ENCODE results near the gene DAD1.

The DAD1 gene

DNA sequence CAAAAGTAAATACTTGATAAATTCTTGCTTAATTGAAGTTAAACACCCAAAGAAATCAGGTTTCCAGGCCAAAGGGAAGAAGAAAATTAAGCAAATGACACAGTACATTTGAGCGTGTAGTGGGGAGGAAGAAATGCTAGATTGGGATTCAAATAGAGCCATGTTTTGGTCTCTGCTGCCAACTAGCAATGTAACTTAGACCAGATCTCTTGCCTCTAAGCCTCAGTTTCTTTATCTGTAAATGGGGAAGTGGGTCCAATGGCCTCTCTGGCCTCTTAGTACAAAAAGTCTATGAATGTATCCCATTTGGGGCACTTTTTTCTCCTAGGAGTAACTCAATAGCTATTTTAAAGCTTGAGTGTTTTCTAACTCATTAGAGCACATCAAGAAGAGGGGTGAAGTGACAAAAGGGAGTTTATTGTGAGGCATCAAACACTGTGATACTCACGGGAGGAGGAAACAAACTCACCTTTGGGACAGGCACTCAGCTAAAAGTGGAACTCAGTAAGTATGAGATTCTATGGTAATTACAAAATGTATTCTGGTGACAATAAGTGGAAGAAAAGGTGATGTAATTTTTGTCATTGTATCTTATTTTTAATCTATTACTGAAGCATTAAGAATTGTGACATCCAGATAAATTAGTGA is 55.8 kb downstream of the DAD1 start:
- in situ Hi-C loops (cut with HindIII; ENCODE audit: low pct_unique_long_range_greater_than_20kb, low sequenced_read_pairs): no loop called here
- DNase-seq (ENCODE audit: low read depth in 1 of 2, low spot score in 1 of 2): no peak
- no peak for TF ChIP-seq JUND (IDR thresholded peaks at IDR 0.05; ENCODE audit: low read depth)

DNA sequence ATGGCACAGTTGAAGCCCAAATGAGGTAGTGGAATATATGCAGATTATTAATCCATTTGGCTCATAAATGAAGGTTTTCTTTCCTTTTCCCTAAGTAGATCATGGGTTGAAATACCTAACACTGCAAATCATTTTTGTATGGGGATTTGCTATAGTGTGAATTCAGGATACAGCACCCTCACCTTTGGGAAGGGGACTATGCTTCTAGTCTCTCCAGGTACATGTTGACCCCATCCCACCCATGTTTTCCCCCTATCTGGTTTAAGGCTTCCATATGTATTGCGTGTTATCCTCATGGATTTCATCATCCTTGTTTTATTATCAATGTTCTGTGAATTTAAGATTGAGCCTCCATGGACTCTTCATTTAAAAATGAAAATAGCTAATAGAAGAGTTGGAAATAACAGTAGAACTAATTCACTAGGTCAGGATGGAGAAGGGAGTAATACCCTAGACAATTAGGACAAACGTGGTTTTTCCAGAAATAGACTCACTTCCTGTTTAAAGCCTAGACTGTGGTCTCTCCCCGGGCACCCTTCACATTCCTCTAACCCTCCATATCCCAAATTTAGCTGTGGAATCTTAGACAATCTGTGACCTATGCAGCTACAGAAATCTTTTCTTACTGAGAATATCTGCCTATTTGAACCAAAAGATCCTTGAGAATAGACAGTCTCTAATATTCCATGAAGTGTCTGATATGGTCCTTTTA is 56.5 kb downstream of the DAD1 start:
- no peak for DNase-seq (ENCODE audit: low read depth in 1 of 2, low spot score in 1 of 2)
- TF ChIP-seq JUND (IDR thresholded peaks at IDR 0.05; ENCODE audit: low read depth): no peak
- in situ Hi-C loops (cut with HindIII; ENCODE audit: low pct_unique_long_range_greater_than_20kb, low sequenced_read_pairs): no loop called here

GRCh38 chr14:22531451-22532344 is 57.3 kb downstream of the DAD1 start:
- in situ Hi-C loops (cut with HindIII; ENCODE audit: low pct_unique_long_range_greater_than_20kb, low sequenced_read_pairs): no loop called here
- no peak for TF ChIP-seq JUND (IDR thresholded peaks at IDR 0.05; ENCODE audit: low read depth)
- DNase-seq (ENCODE audit: low read depth in 1 of 2, low spot score in 1 of 2): no peak

GRCh38 chr14:22530127-22530526 is 58.9 kb downstream of the DAD1 start:
- in situ Hi-C loops (cut with HindIII; ENCODE audit: low pct_unique_long_range_greater_than_20kb, low sequenced_read_pairs): no loop called here
- no peak for DNase-seq (ENCODE audit: low read depth in 1 of 2, low spot score in 1 of 2)
- no peak for TF ChIP-seq JUND (IDR thresholded peaks at IDR 0.05; ENCODE audit: low read depth)

- no peak for TF ChIP-seq JUND (IDR thresholded peaks at IDR 0.05; ENCODE audit: low read depth)
- no peak for DNase-seq (ENCODE audit: low read depth in 1 of 2, low spot score in 1 of 2)
- in situ Hi-C loops (cut with HindIII; ENCODE audit: low pct_unique_long_range_greater_than_20kb, low sequenced_read_pairs): no loop called here
These were observed 62.3 kb downstream of the DAD1 start for GRCh38 chr14:22526744-22527143.

DNA sequence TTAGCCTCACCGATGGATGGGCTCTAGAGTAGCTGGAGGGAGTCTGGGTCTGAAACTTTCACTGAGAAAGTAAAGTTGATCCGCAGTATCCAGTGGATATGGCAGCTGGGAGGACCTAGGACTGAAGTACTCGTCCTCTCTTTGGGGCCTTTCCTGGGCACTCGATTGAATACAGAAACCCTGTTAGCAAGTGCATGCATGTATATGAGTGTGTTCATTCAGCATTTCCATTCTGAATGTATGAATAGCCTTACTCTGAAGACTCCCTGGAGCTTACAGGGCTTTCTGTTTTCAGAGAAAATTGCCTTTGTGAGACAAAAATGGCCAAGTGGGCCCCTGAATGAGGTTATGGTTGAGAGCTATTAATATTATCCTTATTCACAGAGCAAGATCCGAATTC is 62.8 kb downstream of the DAD1 start:
- TF ChIP-seq JUND (IDR thresholded peaks at IDR 0.05; ENCODE audit: low read depth): no peak
- in situ Hi-C loops (cut with HindIII; ENCODE audit: low pct_unique_long_range_greater_than_20kb, low sequenced_read_pairs): no loop called here
- DNase-seq (ENCODE audit: low read depth in 1 of 2, low spot score in 1 of 2): no peak

GRCh38 chr14:22524784-22525161 is 64.3 kb downstream of the DAD1 start:
- no peak for DNase-seq (ENCODE audit: low read depth in 1 of 2, low spot score in 1 of 2)
- in situ Hi-C loops (cut with HindIII; ENCODE audit: low pct_unique_long_range_greater_than_20kb, low sequenced_read_pairs): no loop called here
- no peak for TF ChIP-seq JUND (IDR thresholded peaks at IDR 0.05; ENCODE audit: low read depth)

DNA sequence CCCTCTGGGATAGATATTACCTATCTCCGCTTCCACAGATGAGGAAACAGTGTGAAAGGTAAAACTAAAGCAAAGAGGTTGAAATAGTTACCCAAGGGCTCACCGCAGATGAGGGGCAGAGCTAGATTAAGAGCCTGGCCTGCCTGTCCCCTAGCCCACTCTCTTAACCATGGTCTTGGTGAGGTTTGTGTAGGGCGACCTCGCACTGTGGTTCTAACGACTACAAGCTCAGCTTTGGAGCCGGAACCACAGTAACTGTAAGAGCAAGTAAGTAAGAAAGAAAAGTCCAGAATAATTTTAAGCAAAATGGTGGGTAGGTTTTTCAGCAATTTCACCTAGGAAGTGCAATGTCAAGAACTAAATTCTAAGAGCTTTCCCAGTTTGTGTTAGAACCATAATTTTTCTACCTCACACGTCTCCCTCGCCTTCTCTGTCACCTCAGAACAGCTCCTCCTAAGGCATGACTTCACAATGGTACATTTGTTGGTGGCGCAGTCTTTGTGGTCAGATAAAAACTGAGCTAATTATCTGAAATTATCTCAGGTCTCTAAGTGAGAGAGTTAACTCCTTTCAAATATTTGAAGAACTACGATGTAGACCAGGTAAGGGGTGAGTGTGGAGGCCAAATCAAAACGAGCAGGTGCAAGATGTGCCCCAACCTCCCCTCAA is 64.8 kb downstream of the DAD1 start:
- in situ Hi-C loops (cut with HindIII; ENCODE audit: low pct_unique_long_range_greater_than_20kb, low sequenced_read_pairs): no loop called here
- DNase-seq (ENCODE audit: low read depth in 1 of 2, low spot score in 1 of 2): no peak
- TF ChIP-seq JUND (IDR thresholded peaks at IDR 0.05; ENCODE audit: low read depth): no peak

- in situ Hi-C loops (cut with HindIII; ENCODE audit: low pct_unique_long_range_greater_than_20kb, low sequenced_read_pairs): no loop called here
- TF ChIP-seq JUND (IDR thresholded peaks at IDR 0.05; ENCODE audit: low read depth): no peak
- DNase-seq (ENCODE audit: low read depth in 1 of 2, low spot score in 1 of 2): no peak
These were observed 65.7 kb downstream of the DAD1 start for GRCh38 chr14:22523283-22523682.

DNA sequence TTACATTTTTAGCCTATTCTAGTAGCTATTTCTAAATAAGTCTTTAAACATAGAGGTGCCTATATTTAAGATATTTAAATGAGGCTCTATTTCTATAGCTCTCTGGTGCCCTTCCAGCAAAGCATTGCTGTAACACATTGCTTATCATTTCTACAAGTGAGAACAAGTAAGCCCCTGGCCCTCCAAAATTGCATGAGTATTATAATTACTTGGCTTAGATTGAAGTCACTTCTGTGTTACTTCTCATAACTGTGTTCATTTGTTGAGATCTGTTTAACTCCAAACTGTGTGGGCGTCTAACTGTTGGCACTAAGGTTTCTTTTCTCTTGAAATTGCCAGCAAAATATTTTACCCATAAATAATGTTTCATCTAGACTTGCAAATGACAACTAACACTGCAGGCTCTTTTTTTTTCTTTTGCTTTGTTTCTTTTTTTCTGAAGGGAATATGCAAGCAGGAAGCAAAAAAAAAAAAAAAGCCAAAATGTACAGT is 66.5 kb downstream of the DAD1 start:
- no peak for DNase-seq (ENCODE audit: low read depth in 1 of 2, low spot score in 1 of 2)
- in situ Hi-C loops (cut with HindIII; ENCODE audit: low pct_unique_long_range_greater_than_20kb, low sequenced_read_pairs): no loop called here
- no peak for TF ChIP-seq JUND (IDR thresholded peaks at IDR 0.05; ENCODE audit: low read depth)

DNA sequence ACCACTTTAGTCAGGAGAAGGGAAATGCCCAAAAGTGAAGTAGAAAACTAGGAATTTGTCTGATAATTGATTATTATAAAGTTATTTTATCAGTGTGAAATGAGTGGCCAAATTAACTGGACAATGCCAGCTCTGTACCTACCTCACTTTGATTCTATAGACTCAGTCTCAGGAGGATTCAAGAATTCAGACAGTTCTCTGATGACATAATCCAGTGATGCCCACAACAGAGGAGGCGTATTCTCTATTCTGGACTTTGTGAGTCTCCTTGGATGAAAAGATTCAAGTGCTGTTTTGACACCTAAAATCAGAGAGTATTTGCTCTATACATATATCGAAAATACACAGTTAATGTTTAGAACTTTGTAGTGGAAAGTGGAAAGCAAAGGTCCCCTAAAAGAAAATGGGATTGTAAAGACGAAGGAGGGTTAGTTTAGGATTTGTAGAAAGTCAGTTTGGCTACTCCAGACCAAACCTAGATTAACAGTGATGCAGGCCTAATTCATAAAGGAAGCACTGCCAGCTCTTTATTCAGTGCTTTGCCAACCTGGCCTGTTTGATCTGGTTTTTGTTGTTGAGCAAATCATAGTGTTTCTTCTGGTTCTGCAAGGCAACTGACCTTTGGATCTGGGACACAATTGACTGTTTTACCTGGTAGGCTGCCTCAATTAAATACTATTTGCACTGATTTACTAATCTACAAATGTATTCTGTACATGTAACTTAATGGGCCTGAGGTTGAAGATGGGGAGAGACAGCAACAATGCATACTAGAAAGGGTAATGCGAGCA is 67.4 kb downstream of the DAD1 start:
- TF ChIP-seq JUND (IDR thresholded peaks at IDR 0.05; ENCODE audit: low read depth): no peak
- no peak for DNase-seq (ENCODE audit: low read depth in 1 of 2, low spot score in 1 of 2)
- in situ Hi-C loops (cut with HindIII; ENCODE audit: low pct_unique_long_range_greater_than_20kb, low sequenced_read_pairs): no loop called here

GRCh38 chr14:22520796-22521195 is 68.2 kb downstream of the DAD1 start:
- no peak for TF ChIP-seq JUND (IDR thresholded peaks at IDR 0.05; ENCODE audit: low read depth)
- in situ Hi-C loops (cut with HindIII; ENCODE audit: low pct_unique_long_range_greater_than_20kb, low sequenced_read_pairs): no loop called here
- no peak for DNase-seq (ENCODE audit: low read depth in 1 of 2, low spot score in 1 of 2)

All from T47D (cell line).